Skeletal muscle tissue (tissue), 4 donors: ENCODE measurements around the gene HMX1. TPM values are rescaled to one million over a fixed set of nuclear protein-coding genes. Genes with fewer than 3 reads are reported as not detected.

Experiments used
- H3K27ac ChIP-seq: one replicate; pipeline ENCODE4 v1.7.0; 2013; ENCODE audit warnings: mild to moderate bottlenecking, low read depth, low read length, inconsistent platforms
- H3K27me3 ChIP-seq, 3 donors: one replicate each; pipeline ENCODE4 v1.7.0; 2013; ENCODE audit warnings: low read length in 3 of 3; ENCODE audit not compliant: control insufficient read depth in 3 of 3, insufficient read depth in 3 of 3
- H3K36me3 ChIP-seq, 3 donors: one replicate each; pipeline ENCODE4 v1.7.0; 2013; ENCODE audit warnings: low read length in 3 of 3; ENCODE audit not compliant: control insufficient read depth in 3 of 3, insufficient read depth in 3 of 3
- H3K4me1 ChIP-seq, 3 donors: one replicate each; pipeline ENCODE4 v1.7.0; 2013; ENCODE audit warnings: low read length in 3 of 3, mild to moderate bottlenecking in 3 of 3; ENCODE audit not compliant: control insufficient read depth in 3 of 3, insufficient read depth in 3 of 3
- H3K4me3 ChIP-seq, 3 donors: one replicate each; pipeline ENCODE4 v1.7.0; 2013; ENCODE audit warnings: low read length in 3 of 3
- H3K9ac ChIP-seq, 3 donors: one replicate each; pipeline ENCODE4 v1.7.0; 2013; ENCODE audit warnings: low read length in 3 of 3, mild to moderate bottlenecking in 3 of 3, moderate library complexity in 2 of 3, low read depth in 1 of 3
- H3K9me3 ChIP-seq, 3 donors: one replicate each; pipeline ENCODE4 v1.7.0; 2013; ENCODE audit warnings: low read length in 3 of 3; ENCODE audit not compliant: control insufficient read depth in 3 of 3
- total RNA-seq: library from RNA; depleted of rRNA; stranded (reverse); fragments of >200 nt; gene quantifications from one replicate; pipeline ENCODE4 v1.2.3, GENCODE V29; 2014
- donor health status: Osteomylitis.

The HMX1 gene
- total RNA-seq, 1 donor from 2014 or later = not detected

DNA sequence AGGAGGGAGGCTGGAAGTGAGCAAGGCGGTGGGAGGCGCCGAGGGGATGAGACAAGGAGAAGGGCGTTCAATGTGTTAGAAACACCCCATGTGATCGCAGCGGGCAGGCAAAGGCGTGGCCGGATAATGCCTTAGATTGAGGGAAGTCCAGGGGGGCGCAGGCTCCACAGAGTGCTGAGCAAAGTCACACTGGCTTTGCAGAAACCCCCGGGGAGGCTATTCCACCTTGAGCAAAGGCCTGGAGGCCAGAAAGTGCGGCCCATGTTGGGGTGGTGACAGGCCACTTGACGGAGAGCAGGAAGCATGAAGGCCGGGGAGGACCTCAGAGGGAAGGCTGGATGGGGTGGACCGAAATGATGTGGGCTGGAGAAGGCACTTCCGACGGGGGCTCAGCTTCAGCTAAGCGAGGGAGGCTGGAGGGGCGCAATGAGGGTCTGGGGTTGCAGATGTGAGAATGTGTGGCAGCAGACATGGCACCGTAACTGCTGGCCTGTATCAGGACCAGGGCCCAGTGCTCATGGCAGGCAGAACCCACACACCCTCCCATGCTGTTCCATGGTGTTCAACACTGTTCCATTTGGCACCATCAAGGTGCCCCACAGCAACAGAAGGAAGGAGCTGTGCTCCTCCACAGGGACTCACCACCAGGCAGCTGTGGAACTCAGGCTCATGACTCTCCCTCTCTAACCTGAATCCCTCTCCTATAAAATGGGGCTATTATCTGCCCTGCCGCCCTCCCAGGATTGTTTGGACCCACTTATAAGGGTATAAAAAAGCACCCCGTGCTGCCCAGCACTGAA is 50.3 kb downstream of the HMX1 start:
- Histone ChIP-seq H3K9me3 (peaks cover 0 to 2% (median 2%) of the 10 kb centered on the region in 3 donors), H3K27ac (no peak overlapping the region), H3K36me3 (no peaks in the 10 kb centered on the region), H3K27me3 (peaks cover 0 to 32% (median 13%) of the 10 kb centered on the region in 3 donors), H3K9ac (no peak overlapping the region), H3K4me3 (no peak overlapping the region), H3K4me1 (no peaks in the 10 kb centered on the region)

DNA sequence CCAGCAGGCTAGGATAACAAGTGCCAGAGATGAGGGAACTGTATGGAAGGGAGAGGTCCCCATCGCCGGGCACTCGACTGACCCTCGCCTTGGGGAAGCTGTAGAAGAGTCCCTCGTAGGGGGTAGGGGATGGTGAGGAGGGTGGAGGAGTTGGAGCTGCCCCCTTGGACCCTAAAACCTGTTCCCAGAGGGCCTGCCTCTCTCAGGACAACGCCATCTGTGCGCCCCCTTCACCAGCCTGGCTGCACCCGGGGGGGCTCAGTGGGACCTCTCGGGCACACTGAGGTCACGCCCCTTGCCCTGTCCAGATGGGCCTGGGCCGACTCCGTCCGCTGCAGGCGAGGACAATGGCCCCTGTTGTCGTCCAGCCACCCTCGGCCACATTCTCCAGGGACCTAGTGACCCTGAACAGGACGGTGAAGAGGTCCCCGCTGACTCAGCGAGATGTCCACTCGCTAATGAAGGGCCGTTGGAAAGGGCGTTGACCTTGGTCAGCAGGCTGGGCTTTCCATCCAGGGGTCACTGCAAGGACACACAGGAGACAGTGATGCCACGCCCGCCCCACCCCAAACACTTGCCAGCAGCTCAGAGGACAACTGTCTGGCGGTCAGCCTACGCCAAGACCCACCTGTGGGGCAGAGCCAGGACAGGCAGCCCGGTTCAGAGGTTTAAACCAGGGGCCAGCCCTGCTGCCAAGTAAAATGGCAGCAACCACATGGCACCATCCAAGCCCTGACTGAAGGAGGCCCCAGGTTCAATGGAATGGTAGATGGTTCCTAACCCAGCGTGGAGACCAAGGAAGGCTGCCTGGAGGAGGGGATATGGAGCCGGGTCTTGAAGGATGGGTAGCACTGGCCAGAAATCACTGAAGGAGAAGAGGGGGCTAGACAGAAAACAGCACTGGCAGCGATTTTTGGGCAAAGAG is 51.2 kb downstream of the HMX1 start:
- Histone ChIP-seq H3K27ac (no peak overlapping the region), H3K27me3 (peaks cover 0 to 32% (median 13%) of the 10 kb centered on the region in 3 donors), H3K36me3 (no peaks in the 10 kb centered on the region), H3K4me1 (no peaks in the 10 kb centered on the region), H3K9ac (no peak overlapping the region), H3K9me3 (peaks cover 0 to 2% (median 2%) of the 10 kb centered on the region in 3 donors), H3K4me3 (no peak overlapping the region)

GRCh38 chr4:8819473-8820177 is 52.0 kb downstream of the HMX1 start:
- Histone ChIP-seq H3K4me3 (no peak overlapping the region), H3K36me3 (no peaks in the 10 kb centered on the region), H3K27ac (no peak overlapping the region), H3K27me3 (peaks cover 0 to 30% (median 13%) of the 10 kb centered on the region in 3 donors), H3K9me3 (peaks cover 0 to 2% (median 2%) of the 10 kb centered on the region in 3 donors), H3K9ac (no peak overlapping the region), H3K4me1 (no peaks in the 10 kb centered on the region)

DNA sequence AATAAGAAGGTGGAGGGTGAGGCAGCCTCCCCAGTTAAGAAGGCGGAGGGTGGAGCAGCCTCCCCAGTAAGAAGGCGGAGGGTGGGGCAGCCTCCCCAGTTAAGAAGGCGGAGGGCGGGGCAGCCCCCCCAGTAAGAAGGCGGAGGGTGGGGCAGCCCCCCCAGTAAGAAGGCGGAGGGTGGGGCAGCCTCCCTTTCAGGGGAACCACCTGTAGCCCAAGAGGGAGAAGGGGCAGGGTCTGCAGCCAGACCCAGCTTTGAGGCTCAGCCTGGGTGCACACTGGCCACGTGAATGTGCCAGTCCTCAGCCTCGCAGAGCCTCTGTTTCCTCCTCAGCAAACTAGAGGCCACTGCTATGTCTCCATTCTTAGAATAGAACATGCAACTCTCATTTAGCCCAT is 52.6 kb downstream of the HMX1 start:
- Histone ChIP-seq H3K27ac (no peak overlapping the region), H3K9me3 (peaks cover 0 to 2% (median 1%) of the 10 kb centered on the region in 3 donors), H3K9ac (no peak overlapping the region), H3K4me1 (no peaks in the 10 kb centered on the region), H3K36me3 (no peaks in the 10 kb centered on the region), H3K27me3 (peaks cover 0 to 28% (median 13%) of the 10 kb centered on the region in 3 donors), H3K4me3 (no peak overlapping the region)

DNA sequence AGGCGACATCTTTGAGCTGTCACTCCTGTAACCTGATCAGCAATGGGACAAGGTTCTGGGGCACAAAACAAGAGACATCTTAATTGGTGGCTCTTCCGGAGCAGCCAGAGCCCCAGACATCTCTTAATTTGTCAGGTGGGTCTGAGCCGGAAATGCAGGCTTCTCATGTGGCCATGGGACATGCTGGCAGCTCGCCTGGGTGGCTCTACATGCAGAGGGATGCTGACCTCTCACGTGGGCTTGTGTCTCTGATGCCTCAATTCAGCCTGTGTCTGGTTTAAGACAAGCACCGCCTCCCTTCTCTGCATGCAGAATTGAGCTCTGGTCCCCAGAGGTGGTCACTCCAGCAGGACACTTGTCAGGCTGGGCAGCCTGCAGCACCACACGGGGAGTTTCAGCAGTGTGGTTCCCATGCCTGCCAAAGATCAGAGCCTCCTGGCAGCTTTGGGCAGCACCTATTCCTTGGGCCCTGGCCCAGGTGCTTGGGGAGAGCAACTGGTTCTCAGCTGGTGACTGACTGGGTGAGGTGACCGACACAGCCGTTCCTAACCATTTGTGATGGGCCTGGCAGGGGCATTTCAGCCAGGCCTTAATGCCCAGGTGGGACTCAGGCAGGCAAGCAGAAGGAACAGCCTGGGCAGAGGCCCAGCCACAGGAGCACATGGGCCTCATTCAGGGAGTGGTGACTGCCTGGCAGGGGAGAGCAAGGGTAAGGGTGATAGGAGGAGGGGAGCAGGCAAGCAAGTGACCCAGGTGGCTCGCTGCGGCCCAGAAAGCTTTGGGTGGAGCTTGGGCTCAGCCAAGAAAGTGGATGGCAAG is 53.4 kb downstream of the HMX1 start:
- H3K4me3 ChIP-seq = no peak overlapping the region
- H3K27ac ChIP-seq = no peak overlapping the region
- peaks cover 0 to 26% (median 13%) of the 10 kb centered on the region in 3 donors for H3K27me3 ChIP-seq
- H3K9ac ChIP-seq = no peak overlapping the region
- no peaks in the 10 kb centered on the region for H3K36me3 ChIP-seq
- H3K4me1 ChIP-seq = no peaks in the 10 kb centered on the region
- peaks cover 0 to 2% (median 0%) of the 10 kb centered on the region in 3 donors for H3K9me3 ChIP-seq

DNA sequence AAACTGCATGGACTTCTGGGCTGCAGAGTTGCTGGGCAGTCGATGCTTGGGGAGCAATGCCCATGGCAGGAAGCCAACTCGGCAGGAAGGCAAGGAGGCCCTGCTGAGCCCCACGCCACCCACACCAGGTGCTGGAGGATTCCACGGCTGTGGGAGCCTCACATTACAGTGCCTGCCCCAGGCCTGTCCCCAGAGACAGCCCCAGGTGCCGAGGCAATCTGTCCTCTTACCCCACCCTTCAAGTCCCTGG is 53.9 kb downstream of the HMX1 start:
- peaks cover 0 to 26% (median 13%) of the 10 kb centered on the region in 3 donors for H3K27me3 ChIP-seq

GRCh38 chr4:8817096-8817812 is 54.4 kb downstream of the HMX1 start:
- Histone ChIP-seq H3K36me3 (no peaks in the 10 kb centered on the region), H3K9ac (no peak overlapping the region), H3K4me3 (no peak overlapping the region), H3K27me3 (peaks cover 0 to 26% (median 13%) of the 10 kb centered on the region in 3 donors), H3K4me1 (no peaks in the 10 kb centered on the region), H3K27ac (no peak overlapping the region), H3K9me3 (peaks cover 0 to 2% (median 0%) of the 10 kb centered on the region in 3 donors)

More for the DNA sequence above, 53.9 kb downstream of the HMX1 start:
- Histone ChIP-seq H3K36me3 (no peaks in the 10 kb centered on the region), H3K9ac (no peak overlapping the region), H3K27ac (no peak overlapping the region), H3K4me3 (no peak overlapping the region), H3K4me1 (no peaks in the 10 kb centered on the region), H3K9me3 (peaks cover 0 to 2% (median 0%) of the 10 kb centered on the region in 3 donors)
